Measurements from ENCODE around the gene CNTN5.
"Not testable (repeated sequence)": the region's sequence is repeated elsewhere in the genome, so short reads cannot be mapped to it uniquely, and the experiment has no call there.

The CNTN5 gene

GRCh38 chr11:99271527-99271926 lies 250.8 kb downstream of the CNTN5 start:
- DNase-seq: no peak

- DNase-seq: no peak
Measured at GRCh38 chr11:99275521-99275920, 254.8 kb downstream of the CNTN5 start.

GRCh38 chr11:99277281-99277680 lies 256.5 kb downstream of the CNTN5 start:
- no peak for DNase-seq

GRCh38 chr11:99279266-99279665 lies 258.5 kb downstream of the CNTN5 start:
- DNase-seq: no peak

GRCh38 chr11:99281331-99281730 lies 260.6 kb downstream of the CNTN5 start:
- DNase-seq: no peak

GRCh38 chr11:99297925-99298324 lies 277.2 kb downstream of the CNTN5 start:
- DNase-seq: not testable (repeated sequence)

GRCh38 chr11:99307510-99308088 lies 286.9 kb downstream of the CNTN5 start:
- no peak for DNase-seq

GRCh38 chr11:99311870-99312269 lies 291.1 kb downstream of the CNTN5 start:
- no peak for DNase-seq

GRCh38 chr11:99316776-99317520 lies 296.2 kb downstream of the CNTN5 start:
- no peak for DNase-seq

- DNase-seq: no peak
Measured at GRCh38 chr11:99320769-99321290, 300.1 kb downstream of the CNTN5 start.

GRCh38 chr11:99325847-99326246 lies 305.1 kb downstream of the CNTN5 start:
- no peak for DNase-seq

- no peak for DNase-seq
Measured at GRCh38 chr11:99327066-99327465, 306.3 kb downstream of the CNTN5 start.

- no peak for DNase-seq
Measured at GRCh38 chr11:99327527-99327926, 306.8 kb downstream of the CNTN5 start.

GRCh38 chr11:99333621-99334020 lies 312.9 kb downstream of the CNTN5 start:
- DNase-seq: no peak

GRCh38 chr11:99343117-99343516 lies 322.4 kb downstream of the CNTN5 start:
- no peak for DNase-seq

GRCh38 chr11:99349151-99349673 lies 328.5 kb downstream of the CNTN5 start:
- no peak for DNase-seq

GRCh38 chr11:99351624-99352023 lies 330.9 kb downstream of the CNTN5 start:
- no peak for DNase-seq

- no peak for DNase-seq
Measured at GRCh38 chr11:99352642-99353041, 331.9 kb downstream of the CNTN5 start.

- no peak for DNase-seq
Measured at GRCh38 chr11:99366546-99366945, 345.8 kb downstream of the CNTN5 start.

- no peak for DNase-seq
Measured at GRCh38 chr11:99368583-99368982, 347.8 kb downstream of the CNTN5 start.

- DNase-seq: peak in 30 of 58 donors; percentile 3 to 68 (median 18)
Measured at GRCh38 chr11:99370549-99371216, 349.9 kb downstream of the CNTN5 start.

GRCh38 chr11:99371257-99371656 lies 350.5 kb downstream of the CNTN5 start:
- no peak for DNase-seq

All from anterior cingulate cortex (tissue), 58 donors.